HG02970 (cell line): ENCODE results near the gene SLC4A9.
A peak's percentile ranks its signal among the peaks of the same experiment; 100 is the strongest.
"Not testable (repeated sequence)": the region's sequence is repeated elsewhere in the genome, so short reads cannot be mapped to it uniquely, and the experiment has no call there.

ENCODE experiments used
- ATAC-seq: cut with Tn5 transposase; IDR thresholded peaks from one replicate; pipeline ENCODE4 v1.9.1; 2021; ENCODE audit warnings: mild to moderate bottlenecking, moderate library complexity, moderate number of reproducible peaks; ENCODE audit not compliant: unreplicated experiment, low FRiP score

SLC4A9 gene

DNA sequence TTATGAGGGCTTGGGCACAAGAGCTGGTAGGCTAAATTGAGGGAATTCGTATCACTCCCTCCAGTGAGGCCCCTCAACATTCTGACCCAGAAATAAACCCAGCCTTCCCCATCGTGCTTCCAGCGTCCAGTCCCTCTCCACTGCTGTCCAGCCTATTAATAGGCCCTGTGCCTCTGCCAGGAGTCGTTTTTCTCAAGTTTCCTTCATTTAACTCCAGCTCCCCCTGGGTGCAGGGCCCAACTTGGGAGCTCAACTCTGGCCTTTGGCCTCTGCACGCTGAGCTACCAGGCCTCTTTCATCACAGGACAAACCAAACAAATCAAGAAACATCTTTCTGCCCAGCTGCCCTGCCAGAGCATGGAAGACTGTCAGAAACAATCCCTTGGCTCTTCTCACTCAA lies 23.6 kb upstream of the SLC4A9 start:
- no peak for ATAC-seq

DNA sequence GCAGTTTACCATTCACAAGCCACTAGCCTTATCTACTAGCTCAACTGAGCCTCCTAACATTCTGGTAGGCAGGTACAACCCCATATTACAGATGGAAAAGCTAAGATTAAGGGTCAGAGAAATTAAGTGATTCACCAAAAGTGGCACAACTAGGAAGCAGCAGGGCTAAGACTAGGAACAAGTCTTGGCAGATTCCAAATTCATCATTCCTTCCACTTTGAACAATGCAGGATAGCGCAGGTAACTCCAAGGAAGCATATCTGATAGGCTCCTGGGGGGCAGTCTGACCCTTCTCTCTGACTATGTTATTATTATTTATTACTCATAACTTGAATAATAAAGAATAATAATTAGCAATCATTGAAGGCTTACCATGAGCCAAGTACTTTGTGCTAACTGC lies 22.1 kb upstream of the SLC4A9 start:
- no peak for ATAC-seq

DNA sequence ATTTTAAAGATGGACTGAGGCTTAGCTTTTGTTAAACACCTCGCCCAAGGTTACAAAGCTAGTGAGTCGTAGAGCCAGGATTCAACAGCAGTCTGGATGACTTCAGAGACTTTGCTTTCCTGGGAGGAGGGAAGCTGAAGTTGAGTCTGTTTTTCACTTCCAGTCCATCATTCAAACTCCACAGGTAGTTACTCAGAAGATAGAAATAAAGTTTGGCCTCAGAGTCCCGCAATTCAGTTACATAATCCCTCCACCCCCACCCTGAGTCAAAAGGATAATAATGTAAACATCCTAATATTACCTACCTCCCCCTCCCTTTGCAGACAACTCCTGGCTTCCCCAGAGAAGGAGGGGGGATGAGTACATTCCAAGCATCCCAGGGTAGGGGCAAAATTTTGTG lies 21.7 kb upstream of the SLC4A9 start:
- no peak for ATAC-seq

DNA sequence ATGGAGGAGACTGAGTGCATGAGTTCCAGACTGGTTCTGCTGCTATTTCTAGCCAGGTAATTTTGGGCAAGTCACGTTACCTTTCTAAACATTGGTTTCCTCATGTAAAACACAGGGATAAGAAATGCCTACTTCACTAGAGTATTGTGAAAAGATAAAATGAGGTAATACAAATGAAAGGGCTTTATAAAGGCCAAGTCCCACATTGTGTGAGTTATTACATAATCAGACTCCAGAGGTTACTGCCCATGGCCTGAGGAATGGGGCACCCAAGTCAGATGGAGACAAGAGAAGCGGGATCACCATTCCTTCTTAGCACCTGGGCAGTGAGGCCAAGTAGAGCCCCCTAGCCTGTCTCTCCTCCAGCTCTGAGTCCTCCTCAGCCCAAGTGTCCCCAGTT lies 21.1 kb upstream of the SLC4A9 start:
- no peak for ATAC-seq

DNA sequence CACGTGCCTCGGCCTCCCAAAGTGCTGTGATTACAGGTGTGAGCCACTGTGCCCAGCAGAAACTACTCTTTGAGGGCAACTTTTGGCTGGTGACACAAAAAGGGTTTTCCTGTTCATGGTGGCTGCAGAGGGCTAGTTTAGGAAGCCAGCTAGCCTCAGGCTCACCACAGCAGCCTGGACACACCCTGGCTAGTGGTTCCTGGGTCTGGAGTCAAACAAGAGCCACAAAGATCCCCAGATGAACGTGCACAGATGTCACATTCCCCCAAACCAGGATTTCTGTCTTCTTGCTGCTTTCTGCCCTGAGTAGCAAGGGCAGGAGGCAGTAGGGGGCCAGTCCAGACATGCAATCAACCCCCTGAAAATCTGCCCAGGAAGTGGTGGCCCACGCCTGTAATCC lies 20.4 kb upstream of the SLC4A9 start:
- ATAC-seq = no peak

DNA sequence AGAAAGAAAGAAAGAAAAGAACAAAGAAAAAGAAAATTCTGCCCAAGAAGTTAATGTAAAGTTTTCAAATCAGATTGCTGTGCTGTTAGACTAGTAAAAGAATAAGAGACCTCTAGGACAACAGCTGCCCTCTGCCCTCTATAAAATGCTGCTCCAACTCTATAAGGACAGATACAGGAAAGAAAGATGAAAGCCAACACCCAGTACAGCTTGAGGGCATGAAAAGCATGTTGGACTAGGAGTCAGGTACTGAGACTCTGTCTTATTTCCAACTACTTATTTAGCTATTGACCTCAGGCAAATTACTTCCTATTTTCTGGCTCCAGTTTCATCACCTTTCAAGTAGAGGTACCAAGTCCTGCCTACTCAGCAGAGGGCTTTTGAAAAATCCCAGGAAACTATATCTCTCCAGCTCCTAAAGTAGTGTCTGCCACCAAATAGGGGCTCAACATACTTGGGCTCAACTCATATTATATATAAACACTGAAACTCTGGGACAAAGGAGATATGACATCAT lies 19.3 kb upstream of the SLC4A9 start:
- no peak for ATAC-seq

DNA sequence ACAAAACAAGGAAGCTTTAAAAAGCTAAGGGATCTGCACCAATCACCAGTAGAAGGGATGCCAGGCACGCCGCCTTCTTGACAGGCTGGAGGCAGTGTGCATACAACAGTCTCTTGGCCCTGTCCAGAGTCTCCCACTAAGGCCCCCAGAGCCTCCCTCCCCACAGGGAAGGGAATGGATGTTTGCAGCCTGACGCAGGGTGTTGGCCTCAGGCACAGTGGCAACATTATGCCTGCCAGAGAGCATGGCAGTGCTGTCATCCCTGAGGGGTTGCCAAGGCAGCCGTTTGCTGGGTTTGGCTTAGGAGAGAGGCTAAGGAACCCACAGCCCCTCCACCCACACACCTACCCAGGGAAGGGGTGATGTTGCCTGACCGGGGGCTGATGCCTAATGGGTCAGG lies 18.4 kb upstream of the SLC4A9 start:
- ATAC-seq = no peak

DNA sequence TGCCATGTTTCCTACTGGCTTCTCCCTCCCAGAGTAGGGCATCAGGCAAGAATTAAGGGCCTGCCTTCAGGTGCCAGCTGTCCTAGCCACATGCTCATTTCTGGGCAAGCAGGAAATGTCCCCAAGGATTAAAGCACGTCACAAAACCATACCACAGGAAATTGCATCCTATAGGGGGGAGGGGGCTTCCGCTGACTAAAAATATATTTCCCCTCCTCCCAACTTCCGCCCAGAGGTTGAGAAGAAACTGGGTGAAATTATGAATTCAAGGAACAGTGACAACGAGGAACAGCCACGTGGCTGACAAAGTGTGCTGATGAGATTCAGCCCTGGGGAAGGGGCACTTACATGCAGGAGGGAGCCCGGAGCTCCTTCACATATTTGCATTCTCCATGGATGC lies 17.7 kb upstream of the SLC4A9 start:
- ATAC-seq = no peak

DNA sequence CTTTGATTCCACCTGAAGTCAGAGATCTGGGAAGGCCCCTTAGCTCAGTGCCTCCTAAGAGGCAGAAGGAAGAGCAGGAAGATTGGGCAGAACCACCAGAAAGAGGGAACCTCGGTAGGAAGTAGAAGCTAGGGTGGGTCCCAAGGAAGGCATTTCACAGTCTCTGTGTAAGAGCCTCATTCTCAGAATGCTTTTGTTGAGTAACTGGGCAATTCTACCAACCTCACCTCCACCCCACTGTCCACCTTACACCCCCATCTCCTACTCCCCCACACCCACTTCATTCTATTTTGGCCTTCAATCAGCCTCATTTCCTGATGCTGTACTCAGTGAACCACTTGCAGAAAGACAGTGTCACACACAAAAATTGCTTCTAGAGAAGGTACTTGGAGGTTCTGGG lies 17.1 kb upstream of the SLC4A9 start:
- ATAC-seq = no peak

DNA sequence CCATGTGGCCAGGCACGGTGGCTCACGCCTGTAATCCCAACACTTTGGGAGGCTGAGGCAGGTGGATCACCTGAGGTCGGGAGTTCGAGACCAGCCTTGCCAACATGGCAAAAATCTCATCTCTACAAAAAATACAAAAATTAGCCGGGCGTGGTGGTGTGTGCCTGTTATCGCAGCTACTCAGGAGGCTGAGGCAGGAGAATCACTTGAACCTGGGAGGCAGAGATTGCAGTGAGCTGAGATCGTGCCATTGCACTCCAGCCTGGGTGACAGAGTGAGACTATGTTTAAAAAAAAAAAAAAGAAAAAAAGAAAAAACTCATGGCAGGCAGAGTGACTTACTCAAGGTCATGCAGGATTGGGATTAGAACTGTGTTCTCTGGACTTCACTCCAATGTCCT lies 16.1 kb upstream of the SLC4A9 start:
- ATAC-seq = not testable (repeated sequence)

DNA sequence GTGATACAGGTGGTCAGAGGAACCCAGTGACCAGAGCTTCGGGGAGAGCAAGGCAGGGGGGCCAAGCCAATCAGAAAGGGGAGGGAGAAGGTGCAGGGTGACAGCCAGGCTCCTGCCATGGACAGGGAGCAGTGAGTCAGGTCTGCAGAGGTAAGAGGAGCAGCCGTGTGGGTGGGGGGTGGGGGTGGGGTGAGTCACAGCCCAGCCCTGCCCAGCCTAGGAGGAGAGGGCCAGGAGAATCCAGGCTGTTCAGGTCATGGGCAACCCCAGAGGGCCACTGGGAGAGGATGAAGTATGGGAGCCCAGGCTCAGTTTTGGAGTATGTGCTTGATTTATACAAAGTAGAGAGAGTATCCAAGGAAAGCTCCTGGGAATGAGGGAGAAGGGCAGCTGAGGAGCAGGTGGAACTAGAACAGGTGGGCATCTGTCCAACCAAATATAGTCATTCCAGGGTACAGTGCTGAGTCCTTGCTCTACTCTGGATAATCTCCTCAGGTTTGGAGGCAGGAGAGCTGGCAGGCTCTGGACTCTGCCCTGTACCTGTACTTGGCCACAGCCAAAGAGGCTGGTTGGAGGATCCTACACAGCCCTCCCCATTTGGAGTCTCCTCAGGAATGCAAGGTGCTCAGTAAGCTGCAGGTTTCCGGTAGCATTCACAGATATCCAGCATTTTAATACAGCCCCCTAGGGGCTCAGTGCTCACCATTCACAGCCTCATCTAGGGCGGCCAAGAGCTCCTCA lies 15.1 kb upstream of the SLC4A9 start:
- no peak for ATAC-seq

DNA sequence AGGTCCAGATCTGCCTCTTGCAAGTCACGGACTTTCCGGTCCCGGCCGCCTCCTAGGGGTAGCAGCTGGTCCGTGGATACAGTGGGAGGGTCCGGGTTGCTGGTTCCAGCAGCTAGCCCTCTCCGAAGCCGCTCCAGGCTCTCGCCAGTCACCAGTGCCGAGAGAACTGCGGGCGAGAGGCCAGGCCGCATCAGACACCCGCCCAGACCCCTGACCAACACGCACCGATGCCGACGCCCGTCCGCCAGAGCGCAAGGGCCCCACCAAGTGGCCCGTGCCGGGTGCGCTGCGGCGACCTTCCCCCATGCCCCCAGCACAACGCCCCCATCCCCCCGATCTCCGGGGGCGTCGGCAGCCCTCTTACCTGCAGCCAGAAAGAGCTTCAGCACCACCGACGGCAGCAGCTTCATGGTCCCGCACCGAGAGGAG lies 14.1 kb upstream of the SLC4A9 start:
- no peak for ATAC-seq

DNA sequence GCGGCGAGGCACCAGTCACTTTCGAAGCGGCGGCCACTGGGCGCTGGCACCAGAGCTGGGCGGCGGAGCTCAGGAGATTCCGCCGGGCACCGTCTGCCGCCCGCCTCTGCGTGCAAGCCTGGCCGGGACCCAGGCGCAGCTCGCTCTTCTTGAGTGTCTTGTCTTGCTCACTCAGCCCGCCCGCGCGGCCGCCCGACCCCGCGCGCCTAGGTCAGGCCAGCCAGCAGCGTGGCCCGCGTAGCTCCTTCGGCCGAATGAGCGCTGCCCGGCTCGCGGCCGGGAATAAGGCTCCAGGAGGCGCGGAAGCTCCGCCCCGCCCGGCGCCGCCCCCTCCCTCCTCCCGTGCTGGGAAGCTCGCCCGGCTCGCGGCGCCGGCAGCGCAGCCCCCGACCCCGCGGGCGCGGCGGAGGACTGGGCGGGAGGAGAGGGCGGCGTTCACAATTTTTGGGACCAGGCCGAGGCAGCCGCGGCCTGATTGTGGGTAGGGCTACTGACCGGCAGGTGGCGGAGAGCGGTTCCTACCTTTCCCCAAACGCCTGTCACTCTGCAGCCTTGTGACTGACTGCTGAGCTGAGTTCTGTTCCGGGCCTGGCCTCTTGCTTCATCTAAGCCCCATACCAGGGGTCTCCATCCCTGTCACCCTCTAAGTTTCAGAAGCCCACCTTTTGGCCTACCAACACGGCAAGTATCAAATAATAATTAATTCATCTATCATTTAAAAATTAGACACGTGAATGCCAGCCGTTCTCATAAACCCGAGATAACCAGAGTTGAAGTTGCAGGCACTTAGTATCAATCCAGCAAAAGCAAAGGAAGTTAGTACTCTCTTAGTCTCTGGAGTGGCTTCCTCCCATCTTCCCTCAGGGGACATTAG lies 13.4 kb upstream of the SLC4A9 start, which contains the start of gene HBEGF:
HBEGF (minus strand) TSS at position 256 of the 874 bp plus-strand sequence. CDS start 275 bp downstream, outside the sequence.
- ATAC-seq = no peak

DNA sequence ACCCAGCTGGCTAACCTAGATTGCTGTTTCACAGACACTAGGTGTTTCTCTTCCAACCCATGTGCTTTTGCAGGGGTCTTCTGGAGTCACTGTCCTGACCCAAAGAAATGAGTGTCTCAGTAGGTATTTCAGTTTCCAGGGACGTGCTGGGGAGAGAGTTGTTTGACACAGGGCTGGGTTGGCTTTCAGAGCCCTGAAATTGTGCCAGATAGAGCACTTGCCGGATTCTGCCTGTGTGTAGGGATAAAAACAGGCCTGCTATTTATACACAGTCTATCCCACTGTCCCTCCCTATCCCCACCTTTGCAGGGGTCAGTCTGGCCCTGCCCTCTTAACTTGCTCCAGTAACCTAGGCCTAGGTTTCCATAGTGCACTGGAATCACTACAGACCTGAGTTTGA lies 12.6 kb upstream of the SLC4A9 start:
- ATAC-seq = no peak

DNA sequence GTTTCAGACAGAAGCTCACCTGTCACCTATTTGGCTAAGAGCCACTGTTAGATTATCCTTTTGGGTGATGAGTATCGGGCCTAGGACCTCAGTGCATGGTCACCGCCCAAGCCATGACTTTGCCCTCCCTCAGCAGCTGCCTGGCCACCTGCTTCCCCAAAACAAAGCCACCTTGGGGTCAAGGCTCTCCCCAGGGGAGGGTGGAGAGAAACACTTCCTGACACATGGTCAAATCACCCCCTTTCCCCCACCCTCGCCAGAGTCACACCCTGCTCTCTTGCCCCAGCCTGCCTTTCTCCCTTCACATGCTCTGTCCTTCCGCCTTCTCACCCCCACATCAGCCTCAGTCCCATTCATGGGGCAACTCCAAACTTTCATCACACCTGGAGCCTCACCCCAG lies 11.9 kb upstream of the SLC4A9 start:
- no peak for ATAC-seq

DNA sequence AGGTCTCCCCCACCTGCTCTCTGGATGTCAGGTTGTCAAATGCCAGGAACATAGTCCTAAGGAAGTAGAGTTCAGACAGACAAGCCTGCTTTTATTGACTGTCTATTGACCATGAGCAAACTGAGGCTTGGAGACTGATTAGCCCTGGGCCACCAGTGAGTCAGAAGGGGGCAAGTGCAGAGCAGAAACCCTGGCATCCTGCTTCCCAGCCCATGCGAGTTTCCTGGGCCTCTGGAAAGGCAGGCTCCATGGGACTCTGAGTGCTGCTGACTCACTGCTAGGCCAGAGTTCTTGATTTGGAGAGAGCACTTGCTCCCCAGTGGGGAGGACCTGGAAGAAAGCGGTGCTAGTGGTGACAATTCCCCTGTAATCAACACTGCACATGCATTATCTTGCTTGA lies 10.8 kb upstream of the SLC4A9 start:
- ATAC-seq = no peak

DNA sequence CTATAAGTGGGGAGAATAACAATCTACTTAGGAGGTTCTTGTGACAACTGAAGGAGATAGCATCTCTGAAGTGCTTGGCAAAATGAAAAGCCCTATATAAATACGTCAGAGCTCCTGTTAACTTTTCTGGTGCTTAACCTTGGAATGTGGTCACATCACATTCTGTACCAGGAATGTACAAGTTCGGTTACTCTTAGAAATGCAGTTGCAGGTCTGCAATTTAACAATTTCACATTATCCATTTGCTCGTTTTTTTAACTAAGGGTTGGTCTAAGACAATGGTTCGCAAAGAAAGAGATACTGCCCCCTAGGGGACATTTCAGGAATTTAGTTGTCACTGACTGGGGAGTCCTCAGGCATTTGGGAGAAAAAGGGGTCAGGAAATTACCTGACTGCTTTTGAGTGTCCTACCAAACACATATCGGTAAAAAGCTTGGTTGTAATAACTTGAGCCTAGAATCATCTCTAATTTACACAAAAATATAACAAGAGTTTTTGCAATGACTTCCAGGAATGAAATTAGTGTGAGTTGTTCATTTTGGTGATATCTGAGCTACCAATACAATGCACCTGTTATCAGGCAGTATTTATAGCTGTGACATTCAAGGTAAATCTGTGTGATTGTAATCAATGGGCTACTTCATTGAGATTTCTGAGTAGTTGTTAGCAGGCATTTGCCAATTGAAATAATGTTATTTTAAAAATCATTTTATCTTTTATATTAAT lies 8.2 kb upstream of the SLC4A9 start:
- no peak for ATAC-seq

DNA sequence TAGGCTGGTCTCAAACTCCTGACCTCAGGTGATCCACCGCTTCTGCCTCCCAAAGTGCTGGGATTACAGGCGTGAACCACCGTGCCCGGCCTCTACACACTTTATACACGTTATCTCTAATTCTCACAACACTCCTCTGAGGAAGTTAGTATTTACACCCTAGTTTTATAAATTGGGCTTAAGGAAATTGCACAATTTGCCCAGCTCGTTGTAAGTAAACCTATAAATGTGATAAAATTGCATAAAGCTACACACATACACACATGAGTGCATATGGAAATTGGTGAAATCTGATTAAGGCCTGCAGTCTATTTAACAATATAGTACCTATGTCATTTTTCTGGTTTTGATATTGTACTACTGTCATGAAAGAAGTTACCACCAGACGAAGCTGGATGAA lies 4.4 kb upstream of the SLC4A9 start:
- no peak for ATAC-seq

DNA sequence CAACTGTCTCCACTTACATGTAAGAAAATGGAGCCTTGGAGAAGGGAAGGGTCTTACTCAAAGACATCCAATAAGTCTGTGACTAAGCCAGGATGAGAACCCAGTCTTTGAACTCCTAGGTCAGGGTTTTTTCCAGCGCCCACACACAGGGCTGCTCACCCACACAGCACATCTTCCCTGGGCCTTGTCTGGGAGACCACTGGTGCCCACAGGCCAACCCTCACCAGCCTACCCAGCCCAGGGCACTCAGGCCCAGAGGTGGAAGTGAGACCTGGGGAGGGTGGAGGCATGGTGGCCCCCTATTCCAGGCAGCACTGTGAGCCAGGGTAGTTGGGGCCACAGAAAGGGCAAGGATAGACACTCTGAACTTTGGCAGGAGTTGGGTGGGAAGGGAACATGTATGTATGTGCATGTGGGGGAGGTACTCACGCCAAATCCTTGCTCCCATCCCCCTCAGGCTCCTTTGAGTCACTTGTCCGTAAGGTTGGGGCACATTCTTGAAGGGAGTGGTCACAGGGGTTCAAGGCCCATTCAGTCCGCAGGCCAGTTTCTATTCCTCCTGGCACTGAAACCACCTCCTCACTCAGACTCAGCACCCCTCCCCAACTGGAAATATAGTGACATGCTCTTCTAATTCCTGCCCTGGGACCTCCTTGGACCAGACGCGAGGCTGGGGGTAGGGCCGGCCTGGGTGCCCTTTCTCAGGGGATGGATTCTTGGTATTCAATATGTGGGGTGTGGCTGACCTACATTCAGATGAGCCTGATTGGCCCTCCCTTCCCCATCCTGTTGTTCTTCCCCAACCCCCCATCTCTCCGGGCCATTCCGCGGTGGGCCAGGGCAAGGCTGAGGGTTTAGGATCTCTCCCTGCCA lies 2.9 kb upstream of the SLC4A9 start:
- no peak for ATAC-seq

DNA sequence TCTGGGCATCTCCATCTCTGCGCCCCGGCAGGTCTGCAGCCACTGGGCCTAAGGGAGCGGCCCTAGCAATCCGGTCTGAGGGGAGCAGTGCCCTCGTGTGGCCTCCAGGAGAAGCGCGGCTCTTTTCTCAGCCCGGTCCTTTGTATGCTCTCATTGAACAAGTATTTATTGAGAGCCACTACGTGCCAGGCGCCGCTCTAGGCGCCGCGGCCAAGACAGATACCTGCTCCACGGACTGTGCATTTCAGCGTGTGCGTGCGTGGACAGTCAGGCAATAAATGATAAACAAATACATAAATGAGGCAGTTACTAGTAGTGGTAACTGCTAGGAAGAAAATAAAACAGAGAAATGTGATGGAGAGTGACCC lies 2.3 kb upstream of the SLC4A9 start:
- ATAC-seq = peak; percentile 65
